IMR-90 (cell line): Measurements from ENCODE around the gene PIK3IP1. TPM values are rescaled to one million over a fixed set of nuclear protein-coding genes. Genes with fewer than 3 reads are reported as not detected.

Experiments used
- ATAC-seq: fragments of 200-7000 bp; cut with Tn5 transposase; 2 replicates; pipeline ENCODE4 v1.9.1; 2020; ENCODE audit warnings: low read depth, mild to moderate bottlenecking, moderate library complexity
- BruUV-seq: library from RNA; stranded (reverse); fragments of 400-500 nt; replicated peaks from 2 replicates; lab custom pipeline; 2021; lab: Mats Ljungman, UMichigan
- CTCF ChIA-PET: fragments of 300-600 bp; formaldehyde crosslinking; extraction: SDS; loops from one replicate; lab custom pipeline; 2021; ENCODE audit warnings: antibody characterized with exemption; lab: Yijun Ruan, JAX
- POLR2A ChIA-PET: fragments of 300-600 bp; sonication (Branson Sonifier 250); formaldehyde crosslinking; loops from one replicate; lab custom pipeline; 2022; ENCODE audit warnings: antibody characterized with exemption; ENCODE audit not compliant: unreplicated experiment; lab: Charles Lee
- DNase-seq: peaks from one replicate; pipeline ENCODE4 v3.0.0; 2013
- H2AFZ ChIP-seq: replicated peaks from 2 replicates; pipeline ENCODE3; 2013; ENCODE audit warnings: low read length, mild to moderate bottlenecking; ENCODE audit not compliant: poor library complexity
- H2AK5ac ChIP-seq: 2 replicates; pipeline ENCODE4 v1.6.1; 2013; ENCODE audit warnings: low read depth, low read length, inconsistent platforms
- H2AK9ac ChIP-seq: replicated peaks from 2 replicates; pipeline ENCODE3; 2013; ENCODE audit warnings: mild to moderate bottlenecking, low read depth, low read length, moderate library complexity; ENCODE audit not compliant: poor library complexity
- H2BK120ac ChIP-seq: 2 replicates; pipeline ENCODE4 v1.6.1; 2013; ENCODE audit warnings: low read depth, low read length, inconsistent platforms
- H2BK15ac ChIP-seq: 3 replicates; pipeline ENCODE4 v1.6.1; 2013; ENCODE audit warnings: low read depth, low read length, inconsistent platforms
- H2BK20ac ChIP-seq: 2 replicates; pipeline ENCODE4 v1.6.1; 2013; ENCODE audit warnings: low read depth, mild to moderate bottlenecking, inconsistent platforms, low read length, moderate library complexity
- H2BK5ac ChIP-seq: 2 replicates; pipeline ENCODE4 v1.6.1; 2013; ENCODE audit warnings: mild to moderate bottlenecking, low read depth, low read length, inconsistent platforms; ENCODE audit not compliant: poor library complexity, severe bottlenecking
- H3K14ac ChIP-seq: replicated peaks from 2 replicates; pipeline ENCODE4 v1.6.1; 2013; ENCODE audit warnings: low read depth, low read length, inconsistent platforms
- H3K18ac ChIP-seq: 2 replicates; pipeline ENCODE4 v1.6.1; 2013; ENCODE audit warnings: low read depth, low read length, control low read depth
- H3K23ac ChIP-seq: 2 replicates; pipeline ENCODE4 v1.6.1; 2013; ENCODE audit warnings: low read depth, low read length, inconsistent platforms
- H3K27ac ChIP-seq: 2 replicates; pipeline ENCODE4 v1.5.1; 2013; ENCODE audit warnings: mild to moderate bottlenecking, control low read depth, low read length; ENCODE audit not compliant: insufficient read depth
- H3K27me3 ChIP-seq: 2 replicates; pipeline ENCODE4 v1.6.1; 2013; ENCODE audit warnings: low read length; ENCODE audit not compliant: control insufficient read depth, insufficient read depth
- H3K36me3 ChIP-seq: 2 replicates; pipeline ENCODE4 v1.6.1; 2013; ENCODE audit warnings: low read length, mixed read lengths; ENCODE audit not compliant: control insufficient read depth, insufficient read depth
- H3K4ac ChIP-seq: 2 replicates; pipeline ENCODE4 v1.6.1; 2013; ENCODE audit warnings: low read depth, low read length, inconsistent platforms
- H3K4me1 ChIP-seq: 2 replicates; pipeline ENCODE4 v1.6.1; 2013; ENCODE audit warnings: low read length, mixed read lengths; ENCODE audit not compliant: control insufficient read depth, insufficient read depth
- H3K4me2 ChIP-seq: 2 replicates; pipeline ENCODE4 v1.6.1; 2013; ENCODE audit warnings: low read depth, mild to moderate bottlenecking, control low read depth, low read length, moderate library complexity
- H3K4me3 ChIP-seq: 2 replicates; pipeline ENCODE4 v1.5.1; 2013; ENCODE audit warnings: low read depth, mild to moderate bottlenecking, control low read depth, low read length, moderate library complexity; ENCODE audit not compliant: insufficient read depth
- H3K56ac ChIP-seq: 2 replicates; pipeline ENCODE4 v1.6.1; 2013; ENCODE audit warnings: low read length, inconsistent platforms; ENCODE audit not compliant: insufficient read depth; ENCODE audit errors: extremely low read depth
- H3K79me1 ChIP-seq, 2 experiments: 2 replicates each; pipeline ENCODE4 v1.6.1; 2013; ENCODE audit warnings: low read length in 2 of 2, inconsistent platforms in 1 of 2, low read depth in 1 of 2
- H3K9ac ChIP-seq: 2 replicates; pipeline ENCODE4 v1.6.1; 2013; ENCODE audit warnings: low read depth, low read length, control low read depth
- H3K9me1 ChIP-seq: 2 replicates; pipeline ENCODE4 v1.6.1; 2013; ENCODE audit warnings: low read length, inconsistent platforms; ENCODE audit not compliant: insufficient read depth
- H3K9me3 ChIP-seq: 2 replicates; pipeline ENCODE4 v1.6.1; 2013; ENCODE audit warnings: low read length; ENCODE audit not compliant: control insufficient read depth, insufficient read depth
- H4K20me1 ChIP-seq: 2 replicates; pipeline ENCODE4 v1.6.1; 2013; ENCODE audit warnings: low read length, inconsistent platforms; ENCODE audit not compliant: insufficient read depth
- H4K5ac ChIP-seq: 2 replicates; pipeline ENCODE4 v1.6.1; 2013; ENCODE audit warnings: mild to moderate bottlenecking, low read depth, low read length, control low read depth
- H4K8ac ChIP-seq, 2 experiments: 2 replicates each; pipeline ENCODE4 v1.6.1; 2013; ENCODE audit warnings: low read depth in 2 of 2, low read length in 2 of 2, control low read depth in 1 of 2, inconsistent platforms in 1 of 2
- H4K91ac ChIP-seq: 2 replicates; pipeline ENCODE4 v1.6.1; 2013; ENCODE audit warnings: low read depth, low read length, inconsistent platforms; ENCODE audit not compliant: insufficient read depth
- BHLHE40 ChIP-seq: fragments of 150-350 bp; IDR thresholded peaks from 2 replicates; pipeline ENCODE4 v1.6.1; 2016; ENCODE audit warnings: mild to moderate bottlenecking, low read depth, low read length
- CEBPB ChIP-seq: IDR thresholded peaks from 2 replicates; pipeline ENCODE4 v1.6.1; 2012; ENCODE audit warnings: low read depth, low read length, improper control_type of control experiment
- CHD1 ChIP-seq: IDR thresholded peaks from 2 replicates; pipeline ENCODE4 v1.6.1; 2012; ENCODE audit warnings: low read depth, low read length, improper control_type of control experiment
- ELK1 ChIP-seq: fragments of 150-350 bp; IDR thresholded peaks from 2 replicates; pipeline ENCODE4 v1.6.1; 2016; ENCODE audit warnings: low read depth, mild to moderate bottlenecking, low read length, moderate library complexity, borderline replicate concordance
- FOS ChIP-seq: fragments of 150-350 bp; IDR thresholded peaks from 2 replicates; pipeline ENCODE4 v1.6.1; 2016; ENCODE audit warnings: low read depth, low read length
- MAFK ChIP-seq: IDR thresholded peaks from 2 replicates; pipeline ENCODE4 v1.6.1; 2012; ENCODE audit warnings: low read depth, low read length, improper control_type of control experiment
- MAZ ChIP-seq: IDR thresholded peaks from 2 replicates; pipeline ENCODE4 v1.6.1; 2012; ENCODE audit warnings: low read depth, mild to moderate bottlenecking, low read length, improper control_type of control experiment, moderate library complexity, borderline replicate concordance
- MXI1 ChIP-seq: IDR thresholded peaks from 2 replicates; pipeline ENCODE4 v1.6.1; 2012; ENCODE audit warnings: low read depth, mild to moderate bottlenecking, low read length, moderate library complexity, borderline replicate concordance
- RCOR1 ChIP-seq: IDR thresholded peaks from 2 replicates; pipeline ENCODE4 v1.6.1; 2012; ENCODE audit warnings: mild to moderate bottlenecking, low read length, improper control_type of control experiment; ENCODE audit not compliant: insufficient replicate concordance
- SMC3 ChIP-seq: fragments of 150-350 bp; IDR thresholded peaks from 2 replicates; pipeline ENCODE4 v1.6.1; 2016; ENCODE audit warnings: low read depth, mild to moderate bottlenecking, antibody characterized with exemption, low read length, moderate library complexity
- USF2 ChIP-seq: fragments of 150-350 bp; IDR thresholded peaks from 2 replicates; pipeline ENCODE4 v1.6.1; 2017; ENCODE audit warnings: mild to moderate bottlenecking, antibody characterized with exemption, low read length, low read depth
- WGBS, 2 experiments: methylation state at CpG; one replicate each; pipeline versions ENCODE4 v1.1.5 to v1.1.7; 2013; ENCODE audit warnings: missing lambda C conversion rate in 2 of 2; ENCODE audit not compliant: insufficient read length in 1 of 2; ENCODE audit errors: extremely low coverage in 2 of 2; 5-methylcytosine and 5-hydroxymethylcytosine counted together
- dilution Hi-C: fragments of 300-500 bp; cut with HindIII; formaldehyde crosslinking; loops from one replicate; pipeline ENCODE4 v1.14.3; 2018; ENCODE audit warnings: low sequenced_read_pairs; ENCODE audit not compliant: unreplicated experiment
- in situ Hi-C: fragments of 300-500 bp; cut with MboI; formaldehyde crosslinking; loops from 3 replicates; pipeline ENCODE4 v1.14.3; 2019; ENCODE audit warnings: low sequenced_read_pairs, inconsistent platforms, mixed read lengths
- intact Hi-C: fragments of 100-400 bp; cut with micrococcal nuclease; formaldehyde crosslinking; loops from 2 replicates; pipeline ENCODE4 v1.10.0; 2022
- polyA plus RNA-seq, 3 experiments: library from polyadenylated mRNA; depleted of rRNA; stranded (reverse); fragments of >200 nt; gene quantifications; 2 replicates each; pipeline ENCODE4 v1.2.3, GENCODE V29; 2012; ENCODE audit warnings: low replicate concordance in 1 of 3
- total RNA-seq: library from RNA; depleted of rRNA; stranded (reverse); fragments of >200 nt; gene quantifications from 2 replicates; pipeline ENCODE4 v1.2.3, GENCODE V29; 2012

PIK3IP1 gene
- total and polyA plus RNA-seq, 2 of the 4 experiments (the other 2 are of a cell fraction) = 12.9 to 17.6 TPM

GRCh38 chr22:31253949-31254348 lies 38.3 kb downstream of the PIK3IP1 start:
- Histone ChIP-seq H4K91ac (no peak overlapping the region), H3K27ac (no peak overlapping the region), H3K56ac (no peak overlapping the region), H3K9ac (no peak overlapping the region), H3K27me3 (no peaks in the 10 kb centered on the region), H3K14ac (no peak overlapping the region), H4K5ac (no peak overlapping the region), H3K9me1 (peaks cover 32% of the 10 kb centered on the region), H2AK9ac (peak overlapping the region; percentile 60), H2AK5ac (no peak overlapping the region), H2BK5ac (no peak overlapping the region), H3K18ac (no peak overlapping the region; the same call in 1 of the 2 replicates), H2AFZ (no peak overlapping the region), H2BK15ac (no peak overlapping the region), H3K9me3 (no peaks in the 10 kb centered on the region), H2BK120ac (no peak overlapping the region), H3K4me2 (no peak overlapping the region), H3K4me3 (no peak overlapping the region), H3K36me3 (peaks cover 7% of the 10 kb centered on the region), H2BK20ac (no peak overlapping the region), H3K4ac (no peak overlapping the region), H3K79me1 (peaks cover 35 to 76% of the 10 kb centered on the region in 2 experiments), H3K4me1 (peaks cover 17% of the 10 kb centered on the region), H3K23ac (no peak overlapping the region), H4K20me1 (no peaks in the 10 kb centered on the region; the same call in 1 of the 2 replicates), H4K8ac (no peak overlapping the region)
- TF ChIP-seq MXI1 (no peak), MAFK (no peak), MAZ (no peak), BHLHE40 (no peak), USF2 (no peak), RCOR1 (no peak), ELK1 (no peak), CHD1 (no peak), SMC3 (no peak), FOS (no peak), CEBPB (no peak)
- dilution Hi-C loops = no loop called here
- POLR2A ChIA-PET = no interaction called here
- ATAC-seq (no peak), DNase-seq (no peak)
- intact Hi-C loops = no loop called here
- no TSS peak for BruUV-seq
- in situ Hi-C loops = no loop called here
- 90% methylated on average over 3 of the region's 4 CpGs; no CpG with 5 or more reads in 1 of the 2 experiments for WGBS, 2 experiments
- CTCF ChIA-PET = interaction anchor here (1.0 kb wide), 1 partner anchor 19 kb away, joined by 3 read pairs; no protein-coding TSS in a partner anchor
